Panc1 (cell line): ENCODE results near the gene HCAR2. TPM values are rescaled to one million over a fixed set of nuclear protein-coding genes. Genes with fewer than 3 reads are reported as not detected.

ENCODE experiments used
- ATAC-seq: fragments of 200-7000 bp; cut with Tn5 transposase; 2 replicates; pipeline ENCODE4 v1.9.1; 2020; ENCODE audit warnings: mild to moderate bottlenecking, moderate library complexity
- BruUV-seq: library from RNA; stranded (reverse); fragments of 400-500 nt; replicated peaks from 2 replicates; lab custom pipeline; 2021; lab: Mats Ljungman, UMichigan
- CTCF ChIA-PET: fragments of 300-600 bp; sonication (Branson Sonifier 250); formaldehyde crosslinking; loops from one replicate; lab custom pipeline; 2022; ENCODE audit warnings: antibody characterized with exemption; lab: Charles Lee
- POLR2A ChIA-PET: fragments of 300-600 bp; sonication (Branson Sonifier 250); formaldehyde crosslinking; loops from one replicate; lab custom pipeline; 2022; ENCODE audit warnings: antibody characterized with exemption; lab: Charles Lee
- DNase-seq: peaks from one replicate; pipeline ENCODE4 v3.0.0-alpha.2; 2010; ENCODE audit warnings: low read depth, low spot score
- H3K27ac ChIP-seq: 2 replicates; pipeline ENCODE4 v1.5.1; 2011; ENCODE audit warnings: mild to moderate bottlenecking, low read length, inconsistent platforms
- H3K27me3 ChIP-seq: fragments of 200-500 bp; sonication (Bioruptor generic); 2 replicates; pipeline ENCODE4 v1.6.0; 2014; ENCODE audit warnings: low read length, inconsistent platforms; ENCODE audit not compliant: control insufficient read depth, insufficient read depth
- H3K36me3 ChIP-seq: fragments of 200-500 bp; sonication (Bioruptor generic); 2 replicates; pipeline ENCODE4 v1.5.1; 2014; ENCODE audit warnings: inconsistent platforms, mild to moderate bottlenecking, low read length, moderate library complexity; ENCODE audit not compliant: control insufficient read depth, insufficient read depth
- H3K4me1 ChIP-seq: 2 replicates; pipeline ENCODE4 v1.5.1; 2011; ENCODE audit warnings: inconsistent platforms, mild to moderate bottlenecking, low read length, moderate library complexity; ENCODE audit not compliant: control insufficient read depth, insufficient read depth
- H3K4me3 ChIP-seq, 2 experiments: 2 replicates each; pipeline ENCODE4 v1.5.1; 2011 to 2012; ENCODE audit warnings: low read depth in 2 of 2, low read length in 2 of 2, mild to moderate bottlenecking in 2 of 2, inconsistent platforms in 1 of 2, moderate library complexity in 1 of 2
- H3K9me3 ChIP-seq: fragments of 200-500 bp; sonication (Bioruptor generic); 2 replicates; pipeline ENCODE4 v1.5.1; 2014; ENCODE audit warnings: low read depth, mild to moderate bottlenecking, inconsistent platforms, low read length, moderate library complexity; ENCODE audit not compliant: control insufficient read depth, insufficient read depth
- CTCF ChIP-seq: fragments of 450-650 bp; IDR thresholded peaks from 2 replicates; pipeline ENCODE4 v1.5.1; 2017; ENCODE audit warnings: mild to moderate bottlenecking
- POLR2AphosphoS5 ChIP-seq: IDR thresholded peaks from 2 replicates; pipeline ENCODE4 v1.6.1; 2012; ENCODE audit warnings: mild to moderate bottlenecking, low read depth, low read length, moderate library complexity
- REST ChIP-seq, 2 experiments: IDR thresholded peaks; 2 replicates each; pipeline ENCODE4 v1.6.1; 2011 to 2012; ENCODE audit warnings: low read depth in 2 of 2, control low read depth in 1 of 2, low read length in 1 of 2, mild to moderate bottlenecking in 1 of 2, moderate library complexity in 1 of 2; ENCODE audit not compliant: insufficient read depth in 1 of 2
- SIN3A ChIP-seq: IDR thresholded peaks from 2 replicates; pipeline ENCODE4 v1.6.1; 2012; ENCODE audit warnings: low read depth, mild to moderate bottlenecking, low read length, moderate library complexity, borderline replicate concordance; ENCODE audit not compliant: insufficient read depth
- TCF7L2 ChIP-seq: IDR thresholded peaks from 2 replicates; pipeline ENCODE4 v1.6.1; 2011; ENCODE audit warnings: mild to moderate bottlenecking, low read depth, low read length, inconsistent platforms
- in situ Hi-C: cut with HindIII; loops from 2 replicates; pipeline ENCODE4 v1.10.0; 2016; ENCODE audit warnings: low sequenced_read_pairs, low pct_unique_long_range_greater_than_20kb
- intact Hi-C: fragments of 100-400 bp; cut with micrococcal nuclease; formaldehyde crosslinking; loops from one replicate; pipeline ENCODE4 v1.10.0; 2022; ENCODE audit not compliant: unreplicated experiment
- total RNA-seq: library from RNA; stranded (reverse); gene quantifications from one replicate; pipeline ENCODE4 v1.2.1, GENCODE V29; 2021; ENCODE audit not compliant: unreplicated experiment

HCAR2 gene
- total RNA-seq, 1 experiment from 2014 or later: not detected

- ChIA-PET CTCF (no interaction called here), POLR2A (no interaction called here)
- Histone ChIP-seq H3K4me1 (no peaks in the 10 kb centered on the region), H3K27ac (no peak overlapping the region), H3K4me3 (no peak overlapping the region), H3K27me3 (no peaks in the 10 kb centered on the region), H3K36me3 (no peaks in the 10 kb centered on the region), H3K9me3 (no peaks in the 10 kb centered on the region)
- no peak for DNase-seq
- no peak for ATAC-seq
- in situ Hi-C loops (no loop called here), intact Hi-C loops (no loop called here)
- BruUV-seq: no TSS peak
- TF ChIP-seq TCF7L2 (no peak), CTCF (no peak), REST (IDR thresholded peaks at IDR 0.05; ENCODE audit: insufficient read depth in 1 of 2, low read depth in 2 of 2, low read length in 1 of 2) (no peak), SIN3A (no peak), POLR2AphosphoS5 (no peak)
These were observed 30.6 kb downstream of the HCAR2 start for GRCh38 chr12:122672515-122672914.

GRCh38 chr12:122669397-122670070 lies 33.6 kb downstream of the HCAR2 start:
- Histone ChIP-seq H3K4me3 (no peak overlapping the region), H3K4me1 (no peaks in the 10 kb centered on the region), H3K27me3 (no peaks in the 10 kb centered on the region), H3K9me3 (no peaks in the 10 kb centered on the region), H3K27ac (no peak overlapping the region), H3K36me3 (no peaks in the 10 kb centered on the region)
- ATAC-seq: no peak
- BruUV-seq: no TSS peak
- ChIA-PET POLR2A (no interaction called here), CTCF (no interaction called here)
- no peak for DNase-seq
- in situ Hi-C loops (no loop called here), intact Hi-C loops (no loop called here)
- no peak for TF ChIP-seq SIN3A
- TF ChIP-seq REST (IDR thresholded peaks at IDR 0.05; ENCODE audit: insufficient read depth in 1 of 2, low read depth in 2 of 2, low read length in 1 of 2): no peak
